ENCODE measurements around the gene CMBL. TPM values are rescaled to one million over a fixed set of nuclear protein-coding genes. Genes with fewer than 3 reads are reported as not detected.

Gene CMBL
- total and polyA plus RNA-seq, 2 of the 13 experiments (the other 11 are each of a cell fraction or from before 2014, with no cell fraction given): 11.5 to 17.0 TPM

- DNase-seq (ENCODE audit: low spot score): no peak
- peaks cover 49 to 98% of the 10 kb centered on the region in 2 experiments for H3K36me3 ChIP-seq (replicated peaks in 1 of 2; ENCODE audit: control insufficient read depth in 1 of 2, insufficient read depth in 2 of 2, low read length in 2 of 2)
- BruUV-seq (replicated peaks): no TSS peak
Measured at GRCh38 chr5:10259899-10260298, 47.8 kb downstream of the CMBL start.

More at GRCh38 chr5:10259899-10260298, 47.8 kb downstream of the CMBL start:
- Histone ChIP-seq H3K9ac (ENCODE audit: insufficient read depth, low read depth, low read length) (no peak overlapping the region), H3K27ac (ENCODE audit: extremely low read length, insufficient read depth, low read length) (no peak overlapping the region), H2AFZ (ENCODE audit: low read length) (no peak overlapping the region), H3K4me3 (replicated peaks in 1 of 3; ENCODE audit: insufficient read depth in 1 of 3, low read depth in 2 of 3, low read length in 3 of 3) (no peak overlapping the region), H3K9me3 (ENCODE audit: low read length) (no peaks in the 10 kb centered on the region), H3K79me2 (ENCODE audit: insufficient read depth, low read length) (peaks cover 18% of the 10 kb centered on the region), H4K20me1 (ENCODE audit: insufficient read depth, low read length) (peaks cover 13% of the 10 kb centered on the region; the same call in 1 of the 2 replicates), H3K27me3 (ENCODE audit: control insufficient read depth in 1 of 2, insufficient read depth in 2 of 2, low read length in 2 of 2) (no peaks in the 10 kb centered on the region), H3K4me1 (ENCODE audit: insufficient read depth, low read length) (peaks cover 55% of the 10 kb centered on the region), H3K4me2 (ENCODE audit: low read depth, low read length) (no peak overlapping the region)
- in situ Hi-C loops (cut with HindIII; ENCODE audit: extremely low pct_ligation_motif_present, low pct_unique_long_range_greater_than_20kb) (no loop called here), intact Hi-C loops (cut with micrococcal nuclease; ENCODE audit: unreplicated experiment) (no loop called here)
- no peak for TF ChIP-seq ARNT2 (CRISPR knock-in tag; IDR thresholded peaks at IDR 0.05; ENCODE audit: low read depth)
- TF ChIP-seq, protein P1, sequence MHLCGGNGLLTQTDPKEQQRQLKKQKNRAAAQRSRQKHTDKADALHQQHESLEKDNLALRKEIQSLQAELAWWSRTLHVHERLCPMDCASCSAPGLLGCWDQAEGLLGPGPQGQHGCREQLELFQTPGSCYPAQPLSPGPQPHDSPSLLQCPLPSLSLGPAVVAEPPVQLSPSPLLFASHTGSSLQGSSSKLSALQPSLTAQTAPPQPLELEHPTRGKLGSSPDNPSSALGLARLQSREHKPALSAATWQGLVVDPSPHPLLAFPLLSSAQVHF (CRISPR knock-in tag; IDR thresholded peaks at IDR 0.05): no peak
- TF ChIP-seq ZNF124 (CRISPR knock-in tag; IDR thresholded peaks at IDR 0.05): no peak
- TF ChIP-seq ZNF33B (CRISPR knock-in tag; IDR thresholded peaks at IDR 0.05): no peak
- TF ChIP-seq ZBTB39 (CRISPR knock-in tag; IDR thresholded peaks at IDR 0.05): no peak
- TF ChIP-seq HIVEP1 (CRISPR knock-in tag; IDR thresholded peaks at IDR 0.05): no peak
- no peak for TF ChIP-seq IRX3 (CRISPR knock-in tag; IDR thresholded peaks at IDR 0.05; ENCODE audit: borderline replicate concordance, low read depth)
- TF ChIP-seq LCORL (IDR thresholded peaks at IDR 0.05): no peak
- no peak for TF ChIP-seq LCORL (CRISPR knock-in tag; IDR thresholded peaks at IDR 0.05)
- TF ChIP-seq ZNF749 (CRISPR knock-in tag; IDR thresholded peaks at IDR 0.05; ENCODE audit: borderline replicate concordance): no peak
- TF ChIP-seq ZNF382 (CRISPR knock-in tag; IDR thresholded peaks at IDR 0.05; ENCODE audit: borderline replicate concordance): no peak
- TF ChIP-seq ZNF549 (CRISPR knock-in tag; IDR thresholded peaks at IDR 0.05): no peak
- no peak for TF ChIP-seq NPAS2 (CRISPR knock-in tag; IDR thresholded peaks at IDR 0.05; ENCODE audit: borderline replicate concordance)
- no peak for TF ChIP-seq NFKB2 (CRISPR knock-in tag; IDR thresholded peaks at IDR 0.05; ENCODE audit: borderline replicate concordance)
- ATAC-seq: no peak
- FAIRE-seq: no peak
- ChIA-PET POLR2A (no interaction called here), CTCF (ENCODE audit: low intra/inter-chr PET ratio, low total read pairs) (no interaction called here)
- 95% methylated on average over 5 of the region's 5 CpGs for WGBS (ENCODE audit: low lambda C conversion rate)

All from HepG2 (cell line).